Stomach (tissue), 4 donors: ENCODE data around the gene OBP2B.

Experiments used
- CTCF ChIP-seq, 7 experiments: fragments of 450-650 bp in 4 of 7; fragments of 200-600 bp in 3 of 7; sonication (generic) in 3 of 7; IDR thresholded peaks; one replicate each; pipeline ENCODE4 v1.5.1; 2016 to 2019; ENCODE audit warnings: antibody characterized with exemption in 7 of 7, control low read depth in 2 of 7, mild to moderate bottlenecking in 1 of 7
- EP300 ChIP-seq: sonication (generic); formaldehyde crosslinking; IDR thresholded peaks from one replicate; pipeline ENCODE4 v1.6.1; 2017; ENCODE audit warnings: antibody characterized with exemption
- POLR2A ChIP-seq, 4 donors: fragments of 450-650 bp; IDR thresholded peaks; one replicate each; pipeline ENCODE4 v1.6.1; 2016; ENCODE audit warnings: antibody characterized with exemption in 4 of 4, control low read depth in 2 of 4, mild to moderate bottlenecking in 1 of 4, moderate library complexity in 1 of 4
- POLR2AphosphoS5 ChIP-seq, 3 donors: sonication (generic); formaldehyde crosslinking; IDR thresholded peaks; one replicate each; pipeline ENCODE4 v1.6.1; 2016; ENCODE audit warnings: antibody characterized with exemption in 3 of 3

DNA sequence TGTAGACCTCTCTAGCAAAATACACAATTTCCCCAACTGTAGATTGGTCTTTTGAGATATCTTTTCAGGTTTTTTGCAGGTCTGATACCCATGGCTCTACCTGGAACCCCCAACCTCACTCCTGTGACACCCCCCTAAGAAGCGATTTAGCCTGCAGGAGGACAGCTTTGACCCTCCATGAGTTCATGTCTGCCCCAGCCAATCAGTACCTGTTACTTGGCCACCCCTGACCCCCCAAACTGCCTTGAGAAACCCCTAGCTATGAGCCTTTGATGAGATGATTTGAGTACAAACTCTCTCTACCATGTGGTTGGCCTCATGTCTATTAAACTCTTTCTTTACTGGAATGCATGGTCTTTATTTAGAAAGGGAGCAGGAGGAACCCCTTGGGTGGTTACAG lies 40.3 kb upstream of the OBP2B start:
- no peak for TF ChIP-seq CTCF (IDR thresholded peaks at IDR 0.05)
- TF ChIP-seq POLR2AphosphoS5 (IDR thresholded peaks at IDR 0.05), result no peak
- no peak for TF ChIP-seq EP300
- no peak for TF ChIP-seq POLR2A (IDR thresholded peaks at IDR 0.05)
